PC-3 (cell line): ENCODE results near the gene CASZ1. TPM values are rescaled to one million over a fixed set of nuclear protein-coding genes. Genes with fewer than 3 reads are reported as not detected.

Experiments
- ATAC-seq: fragments of 200-7000 bp; cut with Tn5 transposase; 2 replicates; pipeline ENCODE4 v1.9.1; 2020; ENCODE audit warnings: mild to moderate bottlenecking, moderate library complexity
- BruUV-seq: library from RNA; stranded (reverse); fragments of 400-500 nt; replicated peaks from 2 replicates; lab custom pipeline; 2021; lab: Mats Ljungman, UMichigan
- CTCF ChIA-PET: fragments of 300-600 bp; sonication (Branson Sonifier 250); formaldehyde crosslinking; loops from one replicate; lab custom pipeline; 2022; ENCODE audit warnings: antibody characterized with exemption; lab: Charles Lee
- POLR2A ChIA-PET: fragments of 300-600 bp; sonication (Branson Sonifier 250); formaldehyde crosslinking; loops from one replicate; lab custom pipeline; 2022; ENCODE audit warnings: antibody characterized with exemption; ENCODE audit not compliant: unreplicated experiment; lab: Charles Lee
- DNase-seq: peaks from one replicate; pipeline ENCODE4 v3.0.0-alpha.2; 2015
- H2AFZ ChIP-seq: fragments of 300-600 bp; sonication (generic); 2 replicates; pipeline ENCODE4 v1.6.0; 2016; ENCODE audit warnings: antibody characterized with exemption, low read length
- H3F3A ChIP-seq: fragments of 300-600 bp; sonication (generic); one replicate; pipeline ENCODE4 v1.6.0; 2017; ENCODE audit warnings: antibody characterized with exemption, low read length, control low read depth, mild to moderate bottlenecking; ENCODE audit not compliant: unreplicated experiment
- H3K27ac ChIP-seq: fragments of 300-600 bp; sonication (generic); 2 replicates; pipeline ENCODE4 v1.5.1; 2016; ENCODE audit warnings: mild to moderate bottlenecking, low read length
- H3K27me3 ChIP-seq: fragments of 300-600 bp; sonication (generic); 2 replicates; pipeline ENCODE4 v1.6.1; 2016; ENCODE audit warnings: low read length, mixed read lengths
- H3K36me3 ChIP-seq: fragments of 300-600 bp; sonication (generic); 2 replicates; pipeline ENCODE4 v1.6.1; 2016; ENCODE audit warnings: low read depth, mixed run types, low read length, mixed read lengths
- H3K4me1 ChIP-seq: fragments of 300-600 bp; sonication (generic); 2 replicates; pipeline ENCODE4 v1.5.1; 2016; ENCODE audit warnings: low read length; ENCODE audit not compliant: insufficient read depth
- H3K4me2 ChIP-seq: fragments of 300-600 bp; sonication (generic); 2 replicates; pipeline ENCODE4 v1.6.0; 2016; ENCODE audit warnings: low read length
- H3K4me3 ChIP-seq: fragments of 300-600 bp; sonication (generic); 2 replicates; pipeline ENCODE4 v1.5.1; 2016; ENCODE audit warnings: mild to moderate bottlenecking, low read length, mixed read lengths
- H3K79me2 ChIP-seq: fragments of 300-600 bp; sonication (generic); 2 replicates; pipeline ENCODE4 v1.6.1; 2017; ENCODE audit warnings: low read length, mixed read lengths
- H3K9ac ChIP-seq: fragments of 300-600 bp; sonication (generic); 2 replicates; pipeline ENCODE4 v1.6.0; 2016; ENCODE audit warnings: mild to moderate bottlenecking, low read length
- H3K9me2 ChIP-seq: fragments of 300-600 bp; sonication (generic); replicated peaks from 2 replicates; pipeline ENCODE4 v1.6.1; 2016; ENCODE audit warnings: mixed run types, low read length, mixed read lengths
- H3K9me3 ChIP-seq: fragments of 300-600 bp; sonication (generic); 2 replicates; pipeline ENCODE4 v1.6.1; 2016; ENCODE audit warnings: low read length, mixed read lengths
- H4K20me1 ChIP-seq: fragments of 300-600 bp; sonication (generic); 2 replicates; pipeline ENCODE4 v1.6.1; 2016; ENCODE audit warnings: low read length, mixed read lengths
- EZH2 ChIP-seq: fragments of 300-600 bp; sonication (generic); IDR thresholded peaks from one replicate; pipeline ENCODE4 v1.6.1; 2017; ENCODE audit warnings: antibody characterized with exemption, mild to moderate bottlenecking, low read length; ENCODE audit not compliant: unreplicated experiment
- EZH2phosphoT487 ChIP-seq: fragments of 300-600 bp; sonication (generic); IDR thresholded peaks from 2 replicates; pipeline ENCODE4 v1.6.1; 2018; ENCODE audit warnings: mild to moderate bottlenecking, antibody characterized with exemption, low read length, borderline replicate concordance
- intact Hi-C: fragments of 100-400 bp; cut with micrococcal nuclease; formaldehyde crosslinking; loops from 2 replicates; pipeline ENCODE4 v1.9.0; 2023
- total RNA-seq: library from RNA; depleted of rRNA; stranded (reverse); fragments of >200 nt; gene quantifications from 2 replicates; pipeline ENCODE4 v1.2.3, GENCODE V29; 2014
- TF ChIP-seq, protein P1 (sequence below): fragments of 300-600 bp; sonication (generic); conservative IDR thresholded peaks from 2 replicates; pipeline ENCODE4 v1.5.1; 2017; ENCODE audit warnings: antibody characterized with exemption, low read depth, mild to moderate bottlenecking, low read length

CASZ1 gene
- total RNA-seq, 1 experiment from 2014 or later: 12.8 TPM

DNA sequence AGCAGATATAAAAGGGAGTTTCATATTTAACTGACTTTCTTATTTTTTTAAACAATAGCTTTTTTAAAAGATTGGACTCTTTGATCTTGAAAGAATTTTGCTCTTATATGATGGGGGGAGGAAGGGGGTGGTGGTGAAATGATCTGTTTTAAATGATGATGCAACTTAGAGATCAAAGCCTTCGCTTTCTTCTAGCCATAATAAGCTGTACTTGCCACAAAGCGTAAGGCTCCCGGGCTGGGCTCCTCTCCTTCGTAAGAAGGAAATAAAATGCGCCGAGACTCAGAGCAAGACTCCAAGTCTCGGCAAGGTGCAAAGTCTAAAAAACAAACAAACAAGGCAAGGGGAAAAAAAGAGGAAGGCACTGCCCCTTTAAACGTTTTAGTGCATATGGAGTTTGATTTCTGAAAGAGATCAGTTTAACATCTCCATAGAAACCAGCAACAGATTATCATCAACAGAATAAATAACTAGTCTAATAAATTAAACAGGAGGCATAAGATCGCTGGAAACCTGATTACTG is 3.3 kb downstream of the CASZ1 start:
- BruUV-seq: no TSS peak
- Histone ChIP-seq H3F3A (no peaks in the 10 kb centered on the region), H3K27me3 (no peaks in the 10 kb centered on the region), H3K79me2 (0 out of 2 replicates have a peak, but pooled peaks cover 13% of the 10 kb centered on the region), H3K9ac (no peak overlapping the region), H2AFZ (peak overlapping the region; percentile 36), H3K36me3 (no peaks in the 10 kb centered on the region), H3K9me3 (no peaks in the 10 kb centered on the region), H4K20me1 (no peaks in the 10 kb centered on the region), H3K27ac (no peak overlapping the region), H3K4me1 (peaks cover 14% of the 10 kb centered on the region), H3K4me2 (peak overlapping the region; percentile 82), H3K9me2 (no peaks in the 10 kb centered on the region), H3K4me3 (peak overlapping the region; percentile 89)
- CTCF ChIA-PET: interaction anchor here (0.6 kb wide), 2 partner anchors 67 to 159 kb away, joined by 6 to 13 read pairs; no protein-coding TSS in a partner anchor
- POLR2A ChIA-PET: interaction anchor here (0.6 kb wide), 1 partner anchor 283 kb away, joined by 13 read pairs; no protein-coding TSS in a partner anchor
- DNase-seq (peak; percentile 46), ATAC-seq (no peak)
- intact Hi-C loops: loop anchor here (5.0 kb wide), 3 partner anchors 101 to 281 kb away; no protein-coding TSS in a partner anchor
- TF ChIP-seq EZH2: no peak
- no peak for TF ChIP-seq EZH2phosphoT487
- TF ChIP-seq, protein P1, sequence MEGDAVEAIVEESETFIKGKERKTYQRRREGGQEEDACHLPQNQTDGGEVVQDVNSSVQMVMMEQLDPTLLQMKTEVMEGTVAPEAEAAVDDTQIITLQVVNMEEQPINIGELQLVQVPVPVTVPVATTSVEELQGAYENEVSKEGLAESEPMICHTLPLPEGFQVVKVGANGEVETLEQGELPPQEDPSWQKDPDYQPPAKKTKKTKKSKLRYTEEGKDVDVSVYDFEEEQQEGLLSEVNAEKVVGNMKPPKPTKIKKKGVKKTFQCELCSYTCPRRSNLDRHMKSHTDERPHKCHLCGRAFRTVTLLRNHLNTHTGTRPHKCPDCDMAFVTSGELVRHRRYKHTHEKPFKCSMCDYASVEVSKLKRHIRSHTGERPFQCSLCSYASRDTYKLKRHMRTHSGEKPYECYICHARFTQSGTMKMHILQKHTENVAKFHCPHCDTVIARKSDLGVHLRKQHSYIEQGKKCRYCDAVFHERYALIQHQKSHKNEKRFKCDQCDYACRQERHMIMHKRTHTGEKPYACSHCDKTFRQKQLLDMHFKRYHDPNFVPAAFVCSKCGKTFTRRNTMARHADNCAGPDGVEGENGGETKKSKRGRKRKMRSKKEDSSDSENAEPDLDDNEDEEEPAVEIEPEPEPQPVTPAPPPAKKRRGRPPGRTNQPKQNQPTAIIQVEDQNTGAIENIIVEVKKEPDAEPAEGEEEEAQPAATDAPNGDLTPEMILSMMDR: no peak

DNA sequence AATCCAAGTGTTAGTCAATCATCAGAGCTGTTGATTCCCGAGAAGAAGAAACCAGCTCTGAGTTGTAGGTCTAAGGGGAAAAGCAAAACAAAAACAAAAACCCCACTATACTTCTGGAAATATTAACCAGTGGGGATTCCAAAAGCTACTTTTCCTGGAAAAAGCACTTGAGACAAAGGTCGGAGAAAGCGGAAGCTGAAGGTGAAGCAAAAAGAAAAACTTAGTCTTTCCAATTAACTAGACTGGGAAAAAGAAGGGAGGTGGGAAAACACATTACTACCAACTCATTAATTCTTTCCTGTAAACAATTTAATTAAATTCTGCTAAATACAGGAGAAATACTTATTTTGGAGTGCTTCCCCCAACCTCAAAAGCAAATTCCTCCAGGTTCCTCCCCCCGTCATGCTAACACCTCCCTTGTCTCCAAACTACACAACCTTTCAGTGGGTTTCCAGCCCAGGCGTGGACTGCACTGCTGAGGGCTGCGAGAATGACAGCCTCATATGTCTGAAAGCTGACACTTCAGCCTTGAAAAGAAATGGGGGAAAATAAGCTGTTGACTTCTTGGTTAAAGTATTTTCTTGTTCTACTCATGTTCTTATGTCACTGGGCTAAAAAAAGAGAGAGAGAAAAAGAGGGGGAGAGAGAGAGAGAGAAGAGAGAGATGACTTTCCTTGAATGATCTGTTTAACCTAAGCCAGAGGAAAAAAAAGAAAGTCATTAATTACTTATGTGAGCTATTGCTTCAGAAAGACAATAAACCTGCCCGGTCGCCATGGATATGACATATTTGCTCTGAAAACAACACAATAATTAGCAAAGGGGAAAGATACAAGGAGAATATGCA is 5.1 kb downstream of the CASZ1 start:
- H4K20me1 ChIP-seq: no peaks in the 10 kb centered on the region
- H3K4me1 ChIP-seq: peaks cover 11% of the 10 kb centered on the region
- no peak overlapping the region for H3K4me3 ChIP-seq
- CTCF ChIA-PET: interaction anchor here (0.7 kb wide), 1 partner anchor 174 kb away, joined by 4 read pairs; no protein-coding TSS in a partner anchor
- no peak for ATAC-seq
- intact Hi-C loops: loop anchor here (5.0 kb wide), 3 partner anchors 99 to 279 kb away; no protein-coding TSS in a partner anchor
- H3K4me2 ChIP-seq: peak overlapping the region; percentile 15; the same call in 1 of the 2 replicates
- H3K27me3 ChIP-seq: no peaks in the 10 kb centered on the region
- H3K36me3 ChIP-seq: no peaks in the 10 kb centered on the region
- no peak for DNase-seq
- H3F3A ChIP-seq: no peaks in the 10 kb centered on the region
- POLR2A ChIA-PET: interaction anchor here (0.7 kb wide), 1 partner anchor 281 kb away, joined by 6 read pairs; no protein-coding TSS in a partner anchor
- no peak overlapping the region for H2AFZ ChIP-seq
- 0 out of 2 replicates have a peak, but pooled peaks cover 13% of the 10 kb centered on the region for H3K79me2 ChIP-seq
- H3K9me3 ChIP-seq: no peaks in the 10 kb centered on the region
- BruUV-seq: no TSS peak
- H3K9ac ChIP-seq: no peak overlapping the region
- H3K9me2 ChIP-seq: no peaks in the 10 kb centered on the region
- TF ChIP-seq EZH2: no peak
- TF ChIP-seq EZH2phosphoT487: no peak
- TF ChIP-seq, protein P1: no peak
- H3K27ac ChIP-seq: no peak overlapping the region
